Osteocyte (in vitro differentiated cells): ENCODE data around the gene ATE1. TPM values are rescaled to one million over a fixed set of nuclear protein-coding genes. Genes with fewer than 3 reads are reported as not detected.

Experiments
- DNase-seq: peaks from one replicate; pipeline ENCODE4 v3.0.0; 2021; ENCODE audit warnings: mixed read lengths; ENCODE audit not compliant: unreplicated experiment; ENCODE audit errors: extremely low spot score
- H3K27ac Mint-ChIP-seq: one replicate; pipeline ENCODE4 v1.8.0; 2021; ENCODE audit warnings: mild to moderate bottlenecking, mixed read lengths; ENCODE audit not compliant: unreplicated experiment
- H3K27me3 Mint-ChIP-seq: one replicate; pipeline ENCODE4 v1.8.0; 2021; ENCODE audit warnings: mixed read lengths; ENCODE audit not compliant: unreplicated experiment
- H3K36me3 Mint-ChIP-seq: one replicate; pipeline ENCODE4 v1.8.0; 2021; ENCODE audit warnings: mixed read lengths; ENCODE audit not compliant: unreplicated experiment
- H3K4me1 Mint-ChIP-seq: one replicate; pipeline ENCODE4 v1.8.0; 2021; ENCODE audit warnings: mixed read lengths; ENCODE audit not compliant: unreplicated experiment
- H3K4me3 Mint-ChIP-seq: one replicate; pipeline ENCODE4 v1.8.0; 2021; ENCODE audit warnings: mild to moderate bottlenecking, moderate library complexity, mixed read lengths; ENCODE audit not compliant: unreplicated experiment
- H3K9me3 Mint-ChIP-seq: one replicate; pipeline ENCODE4 v1.8.0; 2021; ENCODE audit warnings: mixed read lengths; ENCODE audit not compliant: unreplicated experiment
- CTCF ChIP-seq: fragments of 200-600 bp; sonication (generic); IDR thresholded peaks from 2 replicates; pipeline ENCODE4 v1.5.0; 2021; ENCODE audit warnings: antibody characterized with exemption, mild to moderate bottlenecking, moderate library complexity
- total RNA-seq: library from RNA; stranded (reverse); gene quantifications from 2 replicates; pipeline ENCODE4 v1.2.1, GENCODE V29; 2021

Gene ATE1
- total RNA-seq, 1 donor from 2014 or later, result 29.0 TPM

- H3K9me3 Mint-ChIP-seq, result no peaks in the 10 kb centered on the region
Observed at GRCh38 chr10:121862649-121863048, 65.2 kb downstream of the ATE1 start.

GRCh38 chr10:121862042-121862441 is 65.8 kb downstream of the ATE1 start:
- no peak for TF ChIP-seq CTCF
- Mint-ChIP-seq H3K4me3 (no peak overlapping the region), H3K27ac (no peak overlapping the region), H3K4me1 (peaks cover 10% of the 10 kb centered on the region), H3K9me3 (no peaks in the 10 kb centered on the region), H3K36me3 (peaks cover 28% of the 10 kb centered on the region), H3K27me3 (no peaks in the 10 kb centered on the region)
- no peak for DNase-seq

More at GRCh38 chr10:121862649-121863048, 65.2 kb downstream of the ATE1 start:
- DNase-seq, result no peak
- Mint-ChIP-seq H3K27ac (no peak overlapping the region), H3K4me1 (peaks cover 10% of the 10 kb centered on the region), H3K36me3 (peaks cover 22% of the 10 kb centered on the region), H3K4me3 (no peak overlapping the region), H3K27me3 (no peaks in the 10 kb centered on the region)
- no peak for TF ChIP-seq CTCF

GRCh38 chr10:121860810-121861209 is 67.0 kb downstream of the ATE1 start:
- Mint-ChIP-seq H3K9me3 (no peaks in the 10 kb centered on the region), H3K27me3 (no peaks in the 10 kb centered on the region), H3K36me3 (peaks cover 32% of the 10 kb centered on the region), H3K4me3 (no peak overlapping the region), H3K4me1 (peaks cover 5% of the 10 kb centered on the region), H3K27ac (no peak overlapping the region)
- DNase-seq, result no peak
- no peak for TF ChIP-seq CTCF

GRCh38 chr10:121854809-121855445 is 72.9 kb downstream of the ATE1 start:
- no peak for TF ChIP-seq CTCF
- DNase-seq, result no peak
- peaks cover 29% of the 10 kb centered on the region for H3K36me3 Mint-ChIP-seq
- H3K4me1 Mint-ChIP-seq, result no peaks in the 10 kb centered on the region
- no peak overlapping the region for H3K4me3 Mint-ChIP-seq
- no peaks in the 10 kb centered on the region for H3K9me3 Mint-ChIP-seq
- no peaks in the 10 kb centered on the region for H3K27me3 Mint-ChIP-seq
- no peak overlapping the region for H3K27ac Mint-ChIP-seq

GRCh38 chr10:121853950-121854349 is 73.9 kb downstream of the ATE1 start:
- H3K4me1 Mint-ChIP-seq, result no peaks in the 10 kb centered on the region
- H3K27ac Mint-ChIP-seq, result no peak overlapping the region
- no peak for TF ChIP-seq CTCF
- H3K4me3 Mint-ChIP-seq, result no peak overlapping the region
- no peaks in the 10 kb centered on the region for H3K27me3 Mint-ChIP-seq
- no peaks in the 10 kb centered on the region for H3K9me3 Mint-ChIP-seq
- no peak for DNase-seq
- H3K36me3 Mint-ChIP-seq, result peaks cover 36% of the 10 kb centered on the region
